Fibroblast of mammary gland (primary cell): ENCODE measurements around the gene SLC36A4.
A peak's percentile ranks its signal among the peaks of the same experiment; 100 is the strongest.
"Not testable (repeated sequence)": the region's sequence is repeated elsewhere in the genome, so short reads cannot be mapped to it uniquely, and the experiment has no call there.

Experiments
- DNase-seq: peaks from one replicate; pipeline ENCODE4 v3.0.0-alpha.2; 2010; ENCODE audit warnings: low read depth
- H3K4me3 ChIP-seq: 2 replicates; pipeline ENCODE4 v1.5.1; 2011; ENCODE audit warnings: low read depth, mild to moderate bottlenecking, low read length, moderate library complexity; ENCODE audit not compliant: control insufficient read depth
- TF ChIP-seq, protein P1 (sequence below): conservative IDR thresholded peaks from 2 replicates; pipeline ENCODE4 v1.5.1; 2011; ENCODE audit warnings: low read depth, low read length, inconsistent platforms; ENCODE audit not compliant: control insufficient read depth, insufficient read depth

SLC36A4 gene

DNA sequence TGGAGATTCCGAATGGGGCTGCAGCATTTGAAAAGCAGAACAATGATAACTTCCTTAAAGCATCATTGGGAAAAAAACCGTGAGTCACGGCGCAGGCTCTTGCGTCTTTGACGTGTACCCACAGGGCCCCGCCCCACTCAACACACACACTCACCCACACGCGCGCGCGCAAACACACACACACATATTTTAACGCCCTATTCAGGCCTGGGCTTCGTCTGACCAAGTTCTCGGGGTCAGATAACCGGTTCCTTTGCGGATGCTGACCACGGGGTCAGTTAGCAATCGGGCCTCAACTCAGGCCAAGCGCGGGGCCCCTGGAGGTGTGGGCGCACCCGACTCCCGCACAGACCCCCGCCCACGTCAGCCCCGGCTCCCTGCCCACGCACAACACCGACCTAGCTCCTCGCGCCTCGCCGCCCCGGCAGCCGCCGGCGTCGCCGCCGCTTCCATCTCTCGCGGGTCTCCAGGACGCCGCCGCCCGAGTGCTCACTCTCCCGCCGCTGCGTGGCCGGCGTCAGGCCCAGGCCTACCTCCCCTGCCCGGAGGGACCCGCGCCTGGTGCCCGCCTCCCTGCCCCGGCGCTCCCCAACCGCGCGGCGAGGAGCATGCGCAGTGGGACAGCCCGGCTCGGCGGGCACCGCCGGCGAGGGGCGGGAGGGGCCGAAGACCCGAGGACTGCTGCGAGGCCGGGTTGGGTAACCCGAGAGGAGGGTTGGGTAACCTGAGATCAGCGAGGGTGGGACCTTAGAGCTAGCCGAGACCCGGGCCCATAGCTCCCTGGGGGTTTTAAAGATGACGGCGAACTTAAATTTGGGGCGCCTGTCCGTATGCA, at the start of gene SLC36A4:
Gene SLC36A4, minus strand, starts transcription at position 612 of the 835 bp plus-strand sequence. Its CDS starts 159 bp downstream, at position 453.
- TF ChIP-seq, protein P1, sequence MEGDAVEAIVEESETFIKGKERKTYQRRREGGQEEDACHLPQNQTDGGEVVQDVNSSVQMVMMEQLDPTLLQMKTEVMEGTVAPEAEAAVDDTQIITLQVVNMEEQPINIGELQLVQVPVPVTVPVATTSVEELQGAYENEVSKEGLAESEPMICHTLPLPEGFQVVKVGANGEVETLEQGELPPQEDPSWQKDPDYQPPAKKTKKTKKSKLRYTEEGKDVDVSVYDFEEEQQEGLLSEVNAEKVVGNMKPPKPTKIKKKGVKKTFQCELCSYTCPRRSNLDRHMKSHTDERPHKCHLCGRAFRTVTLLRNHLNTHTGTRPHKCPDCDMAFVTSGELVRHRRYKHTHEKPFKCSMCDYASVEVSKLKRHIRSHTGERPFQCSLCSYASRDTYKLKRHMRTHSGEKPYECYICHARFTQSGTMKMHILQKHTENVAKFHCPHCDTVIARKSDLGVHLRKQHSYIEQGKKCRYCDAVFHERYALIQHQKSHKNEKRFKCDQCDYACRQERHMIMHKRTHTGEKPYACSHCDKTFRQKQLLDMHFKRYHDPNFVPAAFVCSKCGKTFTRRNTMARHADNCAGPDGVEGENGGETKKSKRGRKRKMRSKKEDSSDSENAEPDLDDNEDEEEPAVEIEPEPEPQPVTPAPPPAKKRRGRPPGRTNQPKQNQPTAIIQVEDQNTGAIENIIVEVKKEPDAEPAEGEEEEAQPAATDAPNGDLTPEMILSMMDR: no peak
- H3K4me3 ChIP-seq: peak within 1 kb of the TSS; percentile 85
- peak; percentile 95 for DNase-seq

DNA sequence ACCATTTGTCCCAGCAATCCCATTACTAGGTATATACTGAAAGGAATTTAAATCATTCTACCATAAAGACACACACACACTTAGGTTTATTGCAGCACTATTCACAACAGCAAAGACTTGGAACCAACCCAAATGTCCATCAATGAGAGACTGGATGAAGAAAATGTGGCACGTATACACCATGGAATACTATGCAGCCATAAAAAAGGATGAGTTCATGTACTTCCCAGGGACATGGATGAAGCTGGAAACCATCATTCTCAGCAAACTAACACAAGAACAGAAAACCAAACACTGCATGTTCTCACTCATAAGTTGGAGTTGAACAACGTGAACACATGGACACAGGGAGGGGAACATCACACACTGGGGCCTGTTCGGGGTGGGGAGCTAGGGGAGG, 49.0 kb upstream of the SLC36A4 start:
- not testable (repeated sequence) for H3K4me3 ChIP-seq, DNase-seq

DNA sequence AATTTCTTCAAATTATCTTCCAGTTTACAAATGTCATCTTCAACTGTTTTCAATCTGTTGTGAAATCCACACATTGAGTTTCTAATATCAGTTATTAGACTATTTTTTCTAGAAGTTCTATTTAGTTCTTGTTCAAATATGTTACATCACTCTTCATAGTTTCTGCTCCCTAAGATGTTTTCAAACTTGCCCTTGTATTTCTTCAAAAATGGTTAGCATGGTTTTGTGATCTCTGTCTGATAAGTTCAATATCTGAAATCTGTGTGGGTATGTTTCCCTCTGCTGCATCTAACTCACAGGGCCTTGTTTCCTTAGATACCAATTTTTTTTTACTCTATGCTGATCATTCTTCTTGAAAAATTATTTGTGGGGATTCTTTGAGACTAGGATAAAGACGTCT, 46.2 kb upstream of the SLC36A4 start:
- H3K4me3 ChIP-seq: no peak overlapping the region

DNA sequence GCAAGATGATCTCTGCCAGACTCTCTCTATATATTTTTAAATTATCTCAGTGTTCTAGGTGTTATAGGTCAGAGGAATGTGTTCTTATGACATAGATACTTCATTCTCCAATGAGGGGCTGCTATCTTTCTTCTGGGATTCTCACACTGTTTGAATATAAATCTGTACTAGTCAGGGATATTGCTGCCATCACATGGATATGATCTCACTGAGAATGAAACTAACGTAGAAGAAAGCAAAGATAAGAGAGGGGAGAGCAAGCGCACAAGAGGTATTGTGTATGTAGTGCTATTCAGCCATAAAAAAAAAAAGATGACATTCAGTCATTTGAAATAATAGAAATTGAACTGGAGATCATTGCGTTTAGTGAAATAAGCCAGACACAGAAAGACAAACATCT, 42.2 kb upstream of the SLC36A4 start:
- no peak overlapping the region for H3K4me3 ChIP-seq
- DNase-seq: no peak
- TF ChIP-seq, protein P1: no peak

More for the DNA sequence above, 46.2 kb upstream of the SLC36A4 start:
- TF ChIP-seq, protein P1: no peak
- no peak for DNase-seq

DNA sequence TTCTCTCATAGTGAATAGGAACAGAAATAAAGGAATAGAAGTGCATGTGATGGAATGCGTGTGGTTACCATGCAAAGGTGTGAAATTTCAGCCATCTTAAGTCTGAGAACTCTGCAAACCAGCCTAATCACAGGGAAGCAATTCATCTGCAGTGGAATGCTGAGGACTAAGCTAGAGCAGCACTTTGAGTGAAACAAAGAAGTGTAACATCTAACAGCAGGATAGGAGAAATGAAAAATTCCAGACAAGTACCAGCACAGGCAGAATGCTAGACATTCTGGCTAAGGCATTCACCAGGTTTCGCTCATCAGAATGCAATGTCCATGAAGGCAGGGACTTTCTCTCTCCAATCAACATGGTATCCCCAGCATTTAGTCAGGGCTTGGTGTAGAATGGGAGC, 41.2 kb upstream of the SLC36A4 start:
- TF ChIP-seq, protein P1: no peak
- no peak overlapping the region for H3K4me3 ChIP-seq
- DNase-seq: no peak

DNA sequence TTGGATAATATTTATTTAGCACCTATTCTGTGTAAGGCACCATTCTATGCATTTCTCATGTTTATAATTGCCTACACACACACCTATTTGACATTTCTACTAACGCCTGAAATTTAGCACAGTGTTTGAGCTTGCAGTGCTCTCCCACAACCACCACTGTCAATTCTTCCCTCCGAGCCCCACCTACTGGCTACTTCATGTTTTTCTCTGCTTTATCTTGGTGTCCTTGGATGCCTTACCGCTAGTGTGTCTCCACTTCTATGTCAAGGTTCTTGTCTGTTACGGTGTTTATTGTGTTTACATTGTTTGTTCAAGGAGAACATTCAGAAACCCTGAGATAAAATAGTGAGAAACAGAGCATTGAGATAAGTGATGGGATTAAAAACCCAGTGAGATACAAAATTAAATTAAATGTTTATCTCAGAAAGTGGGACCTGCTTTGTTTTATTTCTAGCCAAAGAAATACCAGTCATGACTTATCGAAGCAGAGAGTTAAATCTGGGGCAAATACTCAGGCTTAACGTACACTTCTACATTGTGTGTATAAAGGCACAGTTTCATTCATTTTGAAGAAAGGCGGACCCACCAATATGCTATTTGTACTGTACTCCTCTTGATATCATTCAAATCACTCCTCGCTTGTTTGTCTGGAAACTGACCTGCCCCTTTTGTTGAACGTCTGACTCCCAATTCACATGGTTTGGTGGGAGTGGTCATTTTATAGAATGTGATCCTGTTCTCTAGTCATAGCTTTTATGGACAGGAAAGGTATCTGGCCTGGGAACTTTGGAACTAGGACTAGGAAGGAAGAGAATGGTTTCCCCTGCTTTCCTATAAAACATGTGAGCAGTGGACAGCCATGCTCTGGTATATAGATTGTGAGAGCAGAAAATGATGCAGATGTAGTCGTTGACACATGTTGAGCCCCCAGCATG, 39.2 kb upstream of the SLC36A4 start:
- H3K4me3 ChIP-seq: no peak overlapping the region
- TF ChIP-seq, protein P1: peak; percentile 59
- peak; percentile 43 for DNase-seq
